ENCODE measurements around the gene APBA2.

APBA2 gene

GRCh38 chr15:28880680-28881079 lies 5.1 kb upstream of the APBA2 start:
- Mint-ChIP-seq H3K4me3 (no peak overlapping the region), H3K36me3 (ENCODE audit: low read depth) (no peaks in the 10 kb centered on the region), H3K27ac (no peak overlapping the region), H3K4me1 (peaks cover 9% of the 10 kb centered on the region), H3K9me3 (no peaks in the 10 kb centered on the region), H3K27me3 (ENCODE audit: low read depth) (no peaks in the 10 kb centered on the region)
- TF ChIP-seq, protein P1, sequence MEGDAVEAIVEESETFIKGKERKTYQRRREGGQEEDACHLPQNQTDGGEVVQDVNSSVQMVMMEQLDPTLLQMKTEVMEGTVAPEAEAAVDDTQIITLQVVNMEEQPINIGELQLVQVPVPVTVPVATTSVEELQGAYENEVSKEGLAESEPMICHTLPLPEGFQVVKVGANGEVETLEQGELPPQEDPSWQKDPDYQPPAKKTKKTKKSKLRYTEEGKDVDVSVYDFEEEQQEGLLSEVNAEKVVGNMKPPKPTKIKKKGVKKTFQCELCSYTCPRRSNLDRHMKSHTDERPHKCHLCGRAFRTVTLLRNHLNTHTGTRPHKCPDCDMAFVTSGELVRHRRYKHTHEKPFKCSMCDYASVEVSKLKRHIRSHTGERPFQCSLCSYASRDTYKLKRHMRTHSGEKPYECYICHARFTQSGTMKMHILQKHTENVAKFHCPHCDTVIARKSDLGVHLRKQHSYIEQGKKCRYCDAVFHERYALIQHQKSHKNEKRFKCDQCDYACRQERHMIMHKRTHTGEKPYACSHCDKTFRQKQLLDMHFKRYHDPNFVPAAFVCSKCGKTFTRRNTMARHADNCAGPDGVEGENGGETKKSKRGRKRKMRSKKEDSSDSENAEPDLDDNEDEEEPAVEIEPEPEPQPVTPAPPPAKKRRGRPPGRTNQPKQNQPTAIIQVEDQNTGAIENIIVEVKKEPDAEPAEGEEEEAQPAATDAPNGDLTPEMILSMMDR (IDR thresholded peaks at IDR 0.05; ENCODE audit: unreplicated experiment in 3 of 3), result no peak

- TF ChIP-seq, protein P1 (IDR thresholded peaks at IDR 0.05; ENCODE audit: unreplicated experiment in 3 of 3), result no peak
- no peaks in the 10 kb centered on the region for H3K36me3 Mint-ChIP-seq (ENCODE audit: low read depth)
- H3K4me1 Mint-ChIP-seq, result peaks cover 5% of the 10 kb centered on the region
- peak overlapping the region in 2 of 3 experiments; percentile 3 to 9 for H3K27ac Mint-ChIP-seq
- H3K27me3 Mint-ChIP-seq (ENCODE audit: low read depth), result no peaks in the 10 kb centered on the region
- H3K9me3 Mint-ChIP-seq, result no peaks in the 10 kb centered on the region
- peak overlapping the region in 1 of 3 experiments; percentile 39 for H3K4me3 Mint-ChIP-seq
Observed at GRCh38 chr15:28881170-28881569, 4.6 kb upstream of the APBA2 start.

DNA sequence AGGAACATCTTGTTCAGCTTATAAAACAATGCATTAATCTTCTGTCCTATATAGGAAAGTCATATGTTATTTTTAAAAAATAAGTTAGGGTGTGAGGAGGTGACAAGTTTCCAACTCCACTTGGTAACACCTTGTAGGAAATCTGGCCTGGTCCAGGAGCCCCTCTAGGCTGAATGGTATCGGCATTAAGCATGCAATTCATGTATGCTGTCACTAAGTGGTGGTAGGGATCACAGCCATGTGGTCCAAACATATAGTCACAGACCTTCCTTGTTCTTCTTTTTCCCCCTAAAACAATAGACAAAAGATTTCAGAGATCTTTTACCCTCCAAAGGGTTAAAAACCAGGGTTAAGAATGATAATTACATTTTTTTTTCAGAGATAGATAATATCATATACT lies 4.2 kb upstream of the APBA2 start:
- TF ChIP-seq, protein P1 (IDR thresholded peaks at IDR 0.05; ENCODE audit: unreplicated experiment in 3 of 3), result no peak
- no peaks in the 10 kb centered on the region for H3K27me3 Mint-ChIP-seq (ENCODE audit: low read depth)

DNA sequence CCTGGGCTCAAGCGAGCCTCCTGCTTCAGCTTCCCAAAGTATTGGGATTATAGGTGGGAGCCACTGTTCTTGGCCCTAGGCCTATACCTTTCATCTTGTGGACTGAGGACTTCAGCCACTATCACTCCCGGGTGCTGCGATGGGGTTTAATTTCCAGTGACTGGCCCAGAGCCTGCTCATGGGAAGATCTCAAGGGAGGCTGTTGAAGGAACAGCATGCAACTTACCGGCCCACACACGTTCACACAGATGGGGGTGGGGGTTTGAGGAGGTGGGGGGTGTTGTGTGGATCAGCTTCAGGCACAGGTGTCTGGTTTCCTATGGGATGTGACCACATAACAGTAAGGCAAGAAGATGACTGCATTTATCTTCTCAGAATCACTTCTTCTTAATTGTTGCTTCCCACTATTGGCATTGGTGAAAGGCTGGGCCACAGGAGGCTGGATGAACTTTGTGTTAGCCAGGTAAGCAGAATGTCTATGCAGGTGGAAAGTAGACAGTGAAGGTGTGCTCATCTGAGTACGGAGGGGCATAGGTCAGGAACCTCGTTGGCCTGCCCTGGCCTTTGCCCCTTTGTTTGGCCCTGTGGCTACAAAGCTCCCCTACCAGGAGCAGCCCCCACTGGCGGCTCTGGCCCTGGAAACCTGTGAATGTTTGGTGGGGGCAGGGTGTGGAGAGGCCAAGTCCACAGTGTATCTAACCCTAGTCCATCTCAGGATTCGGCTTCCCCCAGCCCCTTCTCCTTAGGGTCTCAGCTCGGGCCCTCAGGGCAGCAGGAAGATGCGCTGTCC lies 1.4 kb upstream of the APBA2 start:
- Mint-ChIP-seq H3K27me3 (ENCODE audit: low read depth) (peaks cover 5% of the 10 kb centered on the region), H3K4me1 (peaks cover 19% of the 10 kb centered on the region), H3K9me3 (no peaks in the 10 kb centered on the region), H3K4me3 (peak overlapping the region; percentile 77 to 82 (median 77)), H3K36me3 (ENCODE audit: low read depth) (no peaks in the 10 kb centered on the region), H3K27ac (no peak overlapping the region)
- TF ChIP-seq, protein P1 (IDR thresholded peaks at IDR 0.05; ENCODE audit: unreplicated experiment in 3 of 3), result no peak

More for the DNA sequence above, 4.2 kb upstream of the APBA2 start:
- no peaks in the 10 kb centered on the region for H3K9me3 Mint-ChIP-seq
- H3K27ac Mint-ChIP-seq, result peak overlapping the region in 1 of 3 experiments; percentile 3
- H3K4me3 Mint-ChIP-seq, result no peak overlapping the region
- no peaks in the 10 kb centered on the region for H3K36me3 Mint-ChIP-seq (ENCODE audit: low read depth)
- peaks cover 5% of the 10 kb centered on the region for H3K4me1 Mint-ChIP-seq

DNA sequence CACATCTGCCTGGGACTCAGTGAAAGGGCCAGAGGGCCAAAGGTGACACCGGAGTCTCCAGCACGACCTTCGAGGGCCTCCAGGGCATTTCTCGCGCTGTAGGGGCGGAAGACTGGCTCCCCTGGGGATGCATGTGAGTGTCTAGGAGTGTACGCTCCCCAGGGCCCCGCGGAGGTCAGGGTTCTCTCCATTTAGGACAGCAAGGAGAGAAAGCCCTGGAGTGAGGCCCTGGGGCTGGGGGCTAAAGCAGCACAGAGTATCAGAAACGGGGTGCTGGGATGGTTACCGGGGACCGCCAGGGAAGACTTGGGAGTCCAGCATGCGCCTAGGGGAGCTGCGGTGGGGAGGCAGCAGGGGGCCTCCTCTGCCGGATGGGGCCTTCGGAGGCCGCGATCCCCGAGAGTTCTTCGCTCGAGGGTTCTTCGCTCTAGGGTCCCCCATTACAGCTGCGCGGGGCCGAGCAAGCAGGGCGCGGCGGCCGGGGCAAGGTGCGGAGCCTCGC lies 595 bp upstream of the APBA2 start:
- peaks cover 27% of the 10 kb centered on the region for H3K4me1 Mint-ChIP-seq
- no peaks in the 10 kb centered on the region for H3K9me3 Mint-ChIP-seq
- H3K27me3 Mint-ChIP-seq (ENCODE audit: low read depth), result peaks cover 12% of the 10 kb centered on the region
- peak overlapping the region; percentile 77 to 82 (median 77) for H3K4me3 Mint-ChIP-seq
- no peaks in the 10 kb centered on the region for H3K36me3 Mint-ChIP-seq (ENCODE audit: low read depth)
- TF ChIP-seq, protein P1 (IDR thresholded peaks at IDR 0.05; ENCODE audit: unreplicated experiment in 3 of 3), result no peak
- H3K27ac Mint-ChIP-seq, result no peak overlapping the region
